ENCODE measurements around the gene SBSN. TPM values are rescaled to one million over a fixed set of nuclear protein-coding genes. Genes with fewer than 3 reads are reported as not detected.

Gene SBSN
- total and polyA plus RNA-seq, 9 of the 15 experiments (the other 6 are each of a cell fraction or from before 2014, with no cell fraction given), result 0.05 TPM; not detected in 8

DNA sequence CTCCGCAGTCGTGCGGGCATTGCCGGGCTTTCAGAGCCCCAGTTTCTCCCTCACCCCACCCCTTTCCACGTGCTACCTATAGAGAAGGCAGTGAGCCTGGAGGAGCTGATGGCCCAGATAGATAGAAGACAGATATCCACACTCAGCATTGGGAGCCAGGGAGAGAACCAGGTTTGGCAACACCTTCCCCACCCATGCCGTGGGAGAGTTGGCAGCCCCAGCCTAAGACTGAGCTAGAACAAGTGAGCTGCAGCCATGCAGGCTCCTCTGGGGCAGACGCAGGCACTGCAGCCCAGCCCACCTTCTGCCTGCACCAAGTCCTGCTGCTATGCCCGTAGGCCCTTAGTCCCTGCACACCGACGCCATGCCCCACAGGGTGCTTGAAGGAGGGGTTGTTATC lies 27.5 kb downstream of the SBSN start:
- CTCF ChIA-PET (ENCODE audit: low intra/inter-chr PET ratio), result no interaction called here
- no peak for TF ChIP-seq PPARD (CRISPR knock-in tag; IDR thresholded peaks at IDR 0.05)
- no peak for TF ChIP-seq ZNF407 (IDR thresholded peaks at IDR 0.05; ENCODE audit: low read depth)
- no peak for TF ChIP-seq CTCF (IDR thresholded peaks at IDR 0.05 in 2 of 3, conservative IDR thresholded peaks at IDR 0.05 in 1 of 3; ENCODE audit: insufficient read depth in 2 of 3, low read depth in 1 of 3, low read length in 3 of 3)
- TF ChIP-seq MYBL2 (IDR thresholded peaks at IDR 0.05; ENCODE audit: low read depth), result no peak
- no peak for TF ChIP-seq MYBL2 (CRISPR knock-in tag; IDR thresholded peaks at IDR 0.05; ENCODE audit: borderline replicate concordance)
- TF ChIP-seq ZNF253 (CRISPR knock-in tag; conservative IDR thresholded peaks at IDR 0.05), result no peak
- no peak for TF ChIP-seq IRF1 (CRISPR knock-in tag; IDR thresholded peaks at IDR 0.05; ENCODE audit: borderline replicate concordance)
- no peak for TF ChIP-seq ZNF644 (tag; IDR thresholded peaks at IDR 0.05; ENCODE audit: low read depth)
- no peak for TF ChIP-seq HNRNPUL1 (IDR thresholded peaks at IDR 0.05; ENCODE audit: low read length)
- no peak for TF ChIP-seq E2F5 (CRISPR knock-in tag; IDR thresholded peaks at IDR 0.05)
- TF ChIP-seq ATF7 (IDR thresholded peaks at IDR 0.05), result no peak

More for the DNA sequence above, 27.5 kb downstream of the SBSN start:
- Histone ChIP-seq H3K36me3 (ENCODE audit: control insufficient read depth, insufficient read depth, low read length) (no peaks in the 10 kb centered on the region), H3K27me3 (ENCODE audit: control insufficient read depth in 2 of 2, insufficient read depth in 2 of 2, low read length in 2 of 2) (peaks cover 28 to 80% of the 10 kb centered on the region in 2 experiments), H3K9me1 (ENCODE audit: control insufficient read depth, insufficient read depth, low read length) (no peaks in the 10 kb centered on the region), H3K79me2 (ENCODE audit: control insufficient read depth, insufficient read depth, low read length) (no peaks in the 10 kb centered on the region), H4K20me1 (replicated peaks; ENCODE audit: control insufficient read depth, insufficient read depth, low read length) (0 out of 2 replicates have a peak, but pooled peaks cover 12% of the 10 kb centered on the region), H2AFZ (ENCODE audit: low read depth, low read length) (no peak overlapping the region), H3K9ac (ENCODE audit: insufficient read depth in 1 of 2, low read depth in 2 of 2, low read length in 2 of 2) (no peak overlapping the region), H3K4me1 (replicated peaks in 1 of 2; ENCODE audit: control insufficient read depth in 2 of 2, insufficient read depth in 2 of 2, low read length in 2 of 2) (peaks cover 7 to 25% of the 10 kb centered on the region in 2 experiments; a peak in 4 of 5 replicates), H3K4me3 (no peak overlapping the region), H3K9me3 (replicated peaks; ENCODE audit: control insufficient read depth, insufficient read depth, low read depth, low read length) (no peaks in the 10 kb centered on the region), H3K4me2 (ENCODE audit: insufficient read depth, low read length) (no peak overlapping the region), H3K27ac (ENCODE audit: extremely low read depth, low read depth, low read length) (no peak overlapping the region)
- ATAC-seq, result no peak
- BruUV-seq (replicated peaks), result no TSS peak
- intact Hi-C loops (cut with micrococcal nuclease), result no loop called here
- FAIRE-seq, result no peak
- in situ Hi-C loops (cut with MboI), result no loop called here
- 29% methylated on average over 10 of the region's 10 CpGs for WGBS (ENCODE audit: insufficient coverage, low coverage, missing lambda C conversion rate)
- POLR2A ChIA-PET, result no interaction called here
- DNase-seq (ENCODE audit: extremely low read depth in 1 of 4, low spot score in 3 of 4), result no peak

All from K562 (cell line).